ENCODE data around the gene ZNF462.

Gene ZNF462

GRCh38 chr9:106966481-106966880 is 103.5 kb downstream of the ZNF462 start:
- no peak for TF ChIP-seq CTCF (IDR thresholded peaks at IDR 0.05; ENCODE audit: extremely low read depth, insufficient read depth, missing control alignments)
- in situ Hi-C loops (cut with MboI; ENCODE audit: low pct_unique_long_range_greater_than_20kb, low sequenced_read_pairs, unreplicated experiment) = no loop called here
- no peak for DNase-seq (ENCODE audit: low spot score)

DNA sequence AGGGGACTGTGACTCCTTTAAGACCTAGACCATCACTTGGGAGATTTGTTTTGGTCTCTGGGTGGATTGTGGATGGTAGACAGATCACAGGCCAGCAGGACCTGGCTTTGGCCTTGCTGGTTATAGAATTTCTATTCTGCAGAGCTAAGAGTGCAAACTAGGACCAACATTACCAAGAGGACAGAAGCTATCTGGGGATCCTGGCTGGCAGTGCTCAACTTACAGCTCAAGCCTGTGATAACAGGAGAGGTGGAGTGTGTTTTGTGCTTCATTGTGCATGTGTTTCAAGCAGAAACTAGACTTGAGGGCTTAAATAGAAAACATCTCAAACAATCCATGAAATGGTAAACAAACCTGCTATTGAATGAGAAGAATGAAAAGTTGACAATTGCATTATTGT is 106.7 kb downstream of the ZNF462 start:
- no peak for TF ChIP-seq CTCF (IDR thresholded peaks at IDR 0.05; ENCODE audit: extremely low read depth, insufficient read depth, missing control alignments)
- in situ Hi-C loops (cut with MboI; ENCODE audit: low pct_unique_long_range_greater_than_20kb, low sequenced_read_pairs, unreplicated experiment) = no loop called here
- no peak for DNase-seq (ENCODE audit: low spot score)

DNA sequence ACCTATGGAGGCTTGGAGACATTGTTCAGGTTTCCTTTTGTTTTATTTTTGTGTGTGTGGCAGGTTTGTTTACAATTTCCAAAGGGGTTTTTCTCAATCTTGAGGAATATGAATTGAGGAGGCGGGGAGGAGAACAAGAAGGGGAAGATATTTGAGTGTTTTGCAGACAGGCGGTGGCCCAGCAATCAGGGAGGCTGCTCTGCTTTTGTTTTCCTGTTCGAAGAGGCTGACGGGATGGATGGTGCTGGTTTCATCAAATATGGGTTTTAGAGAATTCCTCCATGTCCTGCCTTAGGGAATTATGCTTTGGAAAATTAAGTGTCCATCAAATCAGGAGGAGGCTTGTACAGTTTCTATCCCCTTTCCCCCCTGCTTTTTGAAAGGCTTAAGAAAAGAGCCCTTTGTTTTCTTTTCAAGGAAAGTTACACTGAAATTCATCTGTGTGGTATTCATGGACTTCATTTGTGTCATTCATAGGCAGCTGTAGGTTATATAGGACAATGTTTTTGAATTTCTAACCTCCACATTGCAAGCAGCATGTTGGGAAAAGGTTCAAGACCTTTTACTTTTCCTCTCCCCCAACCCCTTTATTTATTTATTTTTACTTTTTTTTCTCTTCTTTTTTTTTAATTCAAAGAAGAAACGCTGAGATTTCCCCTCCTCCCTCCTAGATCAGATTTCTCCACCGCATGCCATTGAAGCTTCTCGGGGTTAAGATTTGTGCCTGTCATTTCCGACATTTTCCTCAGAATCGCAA is 107.4 kb downstream of the ZNF462 start:
- DNase-seq (ENCODE audit: low spot score) = no peak
- no peak for TF ChIP-seq CTCF (IDR thresholded peaks at IDR 0.05; ENCODE audit: extremely low read depth, insufficient read depth, missing control alignments)
- in situ Hi-C loops (cut with MboI; ENCODE audit: low pct_unique_long_range_greater_than_20kb, low sequenced_read_pairs, unreplicated experiment) = no loop called here

DNA sequence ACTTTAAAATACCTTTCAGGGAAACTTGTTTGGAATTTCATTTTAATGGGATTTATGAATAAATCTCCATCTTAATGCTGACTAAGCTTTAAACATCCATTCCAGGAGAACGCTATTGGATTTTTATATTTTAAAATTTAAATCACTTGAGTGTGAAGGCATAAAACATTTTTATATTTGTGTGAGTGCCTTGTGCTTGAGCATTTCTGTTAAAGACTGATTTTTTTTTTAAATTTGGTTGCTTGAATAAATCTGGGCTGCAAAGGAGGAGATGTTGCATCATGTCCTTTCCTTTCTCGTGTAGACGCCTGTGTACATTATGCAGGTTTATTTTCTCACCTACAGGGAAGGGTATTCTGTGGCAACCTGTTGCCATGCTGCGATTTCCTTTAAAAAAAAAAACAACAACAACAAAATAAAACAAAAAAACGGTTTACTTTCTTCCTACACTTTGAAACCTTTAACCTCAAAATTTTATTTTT is 108.1 kb downstream of the ZNF462 start:
- DNase-seq (ENCODE audit: low spot score) = no peak
- TF ChIP-seq CTCF (IDR thresholded peaks at IDR 0.05; ENCODE audit: extremely low read depth, insufficient read depth, missing control alignments) = no peak
- in situ Hi-C loops (cut with MboI; ENCODE audit: low pct_unique_long_range_greater_than_20kb, low sequenced_read_pairs, unreplicated experiment) = no loop called here

GRCh38 chr9:106972082-106972481 is 109.1 kb downstream of the ZNF462 start:
- in situ Hi-C loops (cut with MboI; ENCODE audit: low pct_unique_long_range_greater_than_20kb, low sequenced_read_pairs, unreplicated experiment) = no loop called here
- no peak for DNase-seq (ENCODE audit: low spot score)
- TF ChIP-seq CTCF (IDR thresholded peaks at IDR 0.05; ENCODE audit: extremely low read depth, insufficient read depth, missing control alignments) = no peak

DNA sequence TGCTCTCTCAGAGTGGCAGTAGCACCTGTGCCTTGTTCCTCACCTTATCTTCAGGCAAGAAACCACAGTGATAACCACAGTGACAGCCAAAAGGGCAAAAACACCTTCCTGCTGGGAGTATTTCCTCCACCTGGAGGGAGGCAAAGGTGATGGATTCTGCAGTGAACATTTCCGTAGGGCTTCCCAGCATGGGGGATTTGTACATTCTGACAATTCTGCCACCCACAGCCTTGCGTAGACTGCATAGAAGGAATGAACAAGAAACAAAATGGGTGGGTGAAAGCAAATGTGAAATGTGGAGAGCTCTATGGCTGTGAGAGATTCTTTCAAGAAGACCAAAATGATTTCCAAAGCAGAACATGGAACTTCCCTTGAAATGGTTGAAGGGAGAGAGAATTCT is 111.4 kb downstream of the ZNF462 start:
- in situ Hi-C loops (cut with MboI; ENCODE audit: low pct_unique_long_range_greater_than_20kb, low sequenced_read_pairs, unreplicated experiment) = no loop called here
- no peak for TF ChIP-seq CTCF (IDR thresholded peaks at IDR 0.05; ENCODE audit: extremely low read depth, insufficient read depth, missing control alignments)
- no peak for DNase-seq (ENCODE audit: low spot score)

All from GM13977 (cell line).